HG02943 (cell line): Measurements from ENCODE around the gene PLPPR3.
"Not testable (repeated sequence)": the region's sequence is repeated elsewhere in the genome, so short reads cannot be mapped to it uniquely, and the experiment has no call there.

ENCODE experiments used
- ATAC-seq: cut with Tn5 transposase; IDR thresholded peaks from one replicate; pipeline ENCODE4 v1.9.1; 2021; ENCODE audit warnings: mild to moderate bottlenecking, low read depth, moderate library complexity; ENCODE audit not compliant: unreplicated experiment

PLPPR3 gene

GRCh38 chr19:829129-829758, 7.5 kb upstream of the PLPPR3 start:
- no peak for ATAC-seq

- no peak for ATAC-seq
Observed at GRCh38 chr19:827710-828321, 6.1 kb upstream of the PLPPR3 start, which contains the start of gene AZU1. Gene AZU1 (plus strand): TSS chr19:827837. CDS start chr19:827847, 10 bp downstream.

- ATAC-seq, result no peak
Observed at GRCh38 chr19:827314-827709, 5.6 kb upstream of the PLPPR3 start.

- no peak for ATAC-seq
Observed at GRCh38 chr19:825897-826644, 4.3 kb upstream of the PLPPR3 start.

- no peak for ATAC-seq
Observed at GRCh38 chr19:824885-825284, 3.1 kb upstream of the PLPPR3 start.

GRCh38 chr19:823565-824121, 1.9 kb upstream of the PLPPR3 start:
- no peak for ATAC-seq

- no peak for ATAC-seq
Observed at GRCh38 chr19:821231-821824, 427 bp downstream of the PLPPR3 start.

GRCh38 chr19:820212-820611, 1.5 kb downstream of the PLPPR3 start:
- ATAC-seq, result not testable (repeated sequence)

GRCh38 chr19:816500-816857, 5.3 kb downstream of the PLPPR3 start:
- ATAC-seq, result no peak

- ATAC-seq, result no peak
Observed at GRCh38 chr19:815775-816499, 5.8 kb downstream of the PLPPR3 start.

GRCh38 chr19:815079-815774, 6.5 kb downstream of the PLPPR3 start:
- ATAC-seq, result no peak

- ATAC-seq, result no peak
Observed at GRCh38 chr19:814152-815078, 7.3 kb downstream of the PLPPR3 start.

- ATAC-seq, result no peak
Observed at GRCh38 chr19:813219-814151, 8.3 kb downstream of the PLPPR3 start.

- no peak for ATAC-seq
Observed at GRCh38 chr19:812747-813218, 9.0 kb downstream of the PLPPR3 start.

- no peak for ATAC-seq
Observed at GRCh38 chr19:812049-812746, 9.6 kb downstream of the PLPPR3 start.

GRCh38 chr19:811506-812048, 10.2 kb downstream of the PLPPR3 start:
- no peak for ATAC-seq
